GM13977 (cell line): ENCODE measurements around the gene KRT4.

Source experiments
- DNase-seq: peaks from one replicate; pipeline ENCODE4 v3.0.0; 2012; ENCODE audit warnings: low spot score
- in situ Hi-C: fragments of 300-500 bp; cut with MboI; formaldehyde crosslinking; loops from one replicate; pipeline ENCODE4 v1.12.0; 2022; ENCODE audit warnings: low sequenced_read_pairs, low pct_unique_long_range_greater_than_20kb, mixed read lengths, inconsistent platforms; ENCODE audit not compliant: unreplicated experiment
- TF ChIP-seq, protein P1 (sequence below): IDR thresholded peaks from 2 replicates; pipeline ENCODE4 v1.5.1; 2012; ENCODE audit warnings: mild to moderate bottlenecking, control low read depth; ENCODE audit not compliant: insufficient read depth; ENCODE audit errors: extremely low read depth, missing control alignments

The KRT4 gene

GRCh38 chr12:52779914-52780313 is 34.0 kb downstream of the KRT4 start:
- TF ChIP-seq, protein P1, sequence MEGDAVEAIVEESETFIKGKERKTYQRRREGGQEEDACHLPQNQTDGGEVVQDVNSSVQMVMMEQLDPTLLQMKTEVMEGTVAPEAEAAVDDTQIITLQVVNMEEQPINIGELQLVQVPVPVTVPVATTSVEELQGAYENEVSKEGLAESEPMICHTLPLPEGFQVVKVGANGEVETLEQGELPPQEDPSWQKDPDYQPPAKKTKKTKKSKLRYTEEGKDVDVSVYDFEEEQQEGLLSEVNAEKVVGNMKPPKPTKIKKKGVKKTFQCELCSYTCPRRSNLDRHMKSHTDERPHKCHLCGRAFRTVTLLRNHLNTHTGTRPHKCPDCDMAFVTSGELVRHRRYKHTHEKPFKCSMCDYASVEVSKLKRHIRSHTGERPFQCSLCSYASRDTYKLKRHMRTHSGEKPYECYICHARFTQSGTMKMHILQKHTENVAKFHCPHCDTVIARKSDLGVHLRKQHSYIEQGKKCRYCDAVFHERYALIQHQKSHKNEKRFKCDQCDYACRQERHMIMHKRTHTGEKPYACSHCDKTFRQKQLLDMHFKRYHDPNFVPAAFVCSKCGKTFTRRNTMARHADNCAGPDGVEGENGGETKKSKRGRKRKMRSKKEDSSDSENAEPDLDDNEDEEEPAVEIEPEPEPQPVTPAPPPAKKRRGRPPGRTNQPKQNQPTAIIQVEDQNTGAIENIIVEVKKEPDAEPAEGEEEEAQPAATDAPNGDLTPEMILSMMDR: no peak
- in situ Hi-C loops: no loop called here
- DNase-seq: no peak

- in situ Hi-C loops: no loop called here
- DNase-seq: no peak
- TF ChIP-seq, protein P1: no peak
Measured at GRCh38 chr12:52778833-52779232, 35.1 kb downstream of the KRT4 start.

GRCh38 chr12:52777566-52777965 is 36.4 kb downstream of the KRT4 start:
- in situ Hi-C loops: no loop called here
- no peak for DNase-seq
- TF ChIP-seq, protein P1: no peak

- in situ Hi-C loops: no loop called here
- TF ChIP-seq, protein P1: no peak
- no peak for DNase-seq
Measured at GRCh38 chr12:52776913-52777395, 37.0 kb downstream of the KRT4 start, which contains the start of gene KRT76. Gene KRT76 (minus strand): TSS chr12:52777345. CDS start chr12:52777291, 54 bp downstream.

GRCh38 chr12:52776435-52776834 is 37.5 kb downstream of the KRT4 start:
- in situ Hi-C loops: no loop called here
- no peak for DNase-seq
- TF ChIP-seq, protein P1: no peak

- TF ChIP-seq, protein P1: no peak
- in situ Hi-C loops: no loop called here
- no peak for DNase-seq
Measured at GRCh38 chr12:52774629-52775250, 39.2 kb downstream of the KRT4 start.
